ENCODE data around the gene KIF5C.

GRCh38 chr2:148909114-148909513 lies 34.1 kb downstream of the KIF5C start:
- TF ChIP-seq CTCF (IDR thresholded peaks at IDR 0.05) (no peak), POLR2A (IDR thresholded peaks at IDR 0.05) (no peak), EP300 (IDR thresholded peaks at IDR 0.05) (no peak)
